ENCODE results near the gene PCTP. TPM values are rescaled to one million over a fixed set of nuclear protein-coding genes. Genes with fewer than 3 reads are reported as not detected.
A peak's percentile ranks its signal among the peaks of the same experiment; 100 is the strongest.

Gene PCTP
- total RNA-seq, 4 donors from 2014 or later, result 10.1 to 41.7 (median 13.3) TPM

GRCh38 chr17:55825213-55825612 lies 74.4 kb downstream of the PCTP start:
- intact Hi-C loops (cut with DNase I; ENCODE audit: low total_unique reads), result loop anchor here (1.0 to 2.0 kb wide), 2 partner anchors 54 to 299 kb away; no protein-coding TSS in a partner anchor

More at GRCh38 chr17:55825213-55825612, 74.4 kb downstream of the PCTP start:
- TF ChIP-seq POLR2A (IDR thresholded peaks at IDR 0.05) (no peak), CTCF (IDR thresholded peaks at IDR 0.05 in 4 of 5, conservative IDR thresholded peaks at IDR 0.05 in 1 of 5) (peak in 4 of 5 experiments; percentile 16 to 61 (median 47))
- ATAC-seq, result peak in 1 of 2 donors; percentile 66
- no peaks in the 10 kb centered on the region for H3K4me1 ChIP-seq
- no peaks in the 10 kb centered on the region for H3K27me3 ChIP-seq
- H3K27ac ChIP-seq, result no peak overlapping the region
- DNase-seq, result no peak
- H3K9me3 ChIP-seq, result no peaks in the 10 kb centered on the region
- H3K36me3 ChIP-seq, result no peaks in the 10 kb centered on the region
- in situ Hi-C loops (cut with MboI; ENCODE audit: low sequenced_read_pairs in 4 of 4), result loop anchor here in 1 of 4 donors (10.0 to 25.0 kb wide), 2 partner anchors 50 to 887 kb away; no protein-coding TSS in a partner anchor
- no peak overlapping the region for H3K4me3 ChIP-seq

Other genes with a start within 250 kb of the PCTP start
- gene SMIM36, start 239.6 kb upstream of the PCTP start, total RNA-seq, result not detected
- 10 to 100 TPM in 2 of 4 donors, 1 to 10 TPM in 1, under 1 TPM in 1; 0.39 to 87.9 (median 6.1) TPM for gene TMEM100, start 28.2 kb upstream of the PCTP start, total RNA-seq

All from gastrocnemius medialis (tissue), 4 donors.